Ectodermal cell (in vitro differentiated cells): ENCODE data around the gene USP28.

Source experiments
- H3K27ac ChIP-seq: 2 replicates; pipeline ENCODE4 v1.7.0; 2013; ENCODE audit warnings: mild to moderate bottlenecking, low read depth, low read length; ENCODE audit not compliant: insufficient read depth, poor library complexity, severe bottlenecking
- H3K27me3 ChIP-seq: 2 replicates; pipeline ENCODE4 v1.7.0; 2013; ENCODE audit warnings: mild to moderate bottlenecking, low read length; ENCODE audit not compliant: insufficient read depth, control insufficient read depth, poor library complexity, severe bottlenecking
- H3K36me3 ChIP-seq: one replicate; pipeline ENCODE4 v1.7.0; 2013; ENCODE audit warnings: low read length; ENCODE audit not compliant: control insufficient read depth, insufficient read depth
- H3K4me1 ChIP-seq: one replicate; pipeline ENCODE4 v1.7.0; 2013; ENCODE audit warnings: low read length; ENCODE audit not compliant: control insufficient read depth, insufficient read depth
- H3K4me3 ChIP-seq: 2 replicates; pipeline ENCODE4 v1.7.0; 2013; ENCODE audit warnings: low read depth, low read length, control low read depth; ENCODE audit not compliant: insufficient read depth
- H3K9me3 ChIP-seq: 2 replicates; pipeline ENCODE4 v1.7.0; 2013; ENCODE audit warnings: mild to moderate bottlenecking, low read length, moderate library complexity; ENCODE audit not compliant: control insufficient read depth
- WGBS, 2 experiments: methylation state at CpG; one replicate each; pipeline ENCODE4 v1.1.7; 2013; ENCODE audit warnings: missing lambda C conversion rate in 2 of 2; 5-methylcytosine and 5-hydroxymethylcytosine counted together

The USP28 gene

DNA sequence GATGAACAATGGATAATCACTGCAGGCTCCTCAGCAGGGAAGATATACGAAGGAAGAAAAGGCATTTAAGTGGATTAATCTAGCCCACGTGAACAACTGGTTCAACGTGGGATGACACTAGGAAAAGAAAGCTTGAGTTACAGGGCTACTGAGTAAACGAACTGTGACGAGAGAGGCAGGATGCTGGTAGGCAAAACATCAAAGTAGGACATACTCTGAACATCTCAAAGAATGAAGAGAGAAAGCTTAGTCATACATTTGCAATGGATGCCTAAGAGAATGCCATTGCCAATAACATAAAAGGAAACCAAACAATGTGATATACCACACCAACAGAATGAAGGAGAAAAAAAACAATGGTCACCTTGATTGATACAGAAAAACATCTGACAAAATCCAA lies 12.9 kb downstream of the USP28 start:
- peaks cover 8% of the 10 kb centered on the region for H3K4me1 ChIP-seq
- H3K4me3 ChIP-seq = no peak overlapping the region
- peak overlapping the region; percentile 40 for H3K27ac ChIP-seq
- WGBS, 2 experiments = 9 to 11% methylated on average over 5 of the region's 5 CpGs
- no peaks in the 10 kb centered on the region for H3K9me3 ChIP-seq
- no peaks in the 10 kb centered on the region for H3K27me3 ChIP-seq
- H3K36me3 ChIP-seq = no peaks in the 10 kb centered on the region

- no peak overlapping the region for H3K27ac ChIP-seq
- H3K36me3 ChIP-seq = no peaks in the 10 kb centered on the region
- no peak overlapping the region for H3K4me3 ChIP-seq
- no peaks in the 10 kb centered on the region for H3K9me3 ChIP-seq
- no peaks in the 10 kb centered on the region for H3K27me3 ChIP-seq
- H3K4me1 ChIP-seq = peaks cover 8% of the 10 kb centered on the region
These were observed 15.7 kb downstream of the USP28 start for GRCh38 chr11:113859665-113860064.

GRCh38 chr11:113856966-113857759 lies 18.2 kb downstream of the USP28 start:
- Histone ChIP-seq H3K9me3 (no peaks in the 10 kb centered on the region), H3K27ac (no peak overlapping the region), H3K4me3 (no peak overlapping the region), H3K4me1 (peaks cover 1% of the 10 kb centered on the region), H3K27me3 (no peaks in the 10 kb centered on the region), H3K36me3 (no peaks in the 10 kb centered on the region)
- 88 to 91% methylated on average over 4 of the region's 5 CpGs for WGBS, 2 experiments

GRCh38 chr11:113855803-113856202 lies 19.6 kb downstream of the USP28 start:
- H3K27me3 ChIP-seq = no peaks in the 10 kb centered on the region
- H3K9me3 ChIP-seq = no peaks in the 10 kb centered on the region
- no peak overlapping the region for H3K27ac ChIP-seq
- H3K36me3 ChIP-seq = no peaks in the 10 kb centered on the region
- WGBS, 2 experiments = 84 to 86% methylated on average over 5 to 6 of the region's 6 CpGs
- H3K4me3 ChIP-seq = no peak overlapping the region
- no peaks in the 10 kb centered on the region for H3K4me1 ChIP-seq

- Histone ChIP-seq H3K27ac (no peak overlapping the region), H3K27me3 (no peaks in the 10 kb centered on the region), H3K36me3 (no peaks in the 10 kb centered on the region), H3K9me3 (no peaks in the 10 kb centered on the region), H3K4me3 (no peak overlapping the region), H3K4me1 (no peaks in the 10 kb centered on the region)
- WGBS, 2 experiments = 78 to 88% methylated on average over 5 of the region's 5 CpGs
These were observed 25.2 kb downstream of the USP28 start for GRCh38 chr11:113850188-113850587.

DNA sequence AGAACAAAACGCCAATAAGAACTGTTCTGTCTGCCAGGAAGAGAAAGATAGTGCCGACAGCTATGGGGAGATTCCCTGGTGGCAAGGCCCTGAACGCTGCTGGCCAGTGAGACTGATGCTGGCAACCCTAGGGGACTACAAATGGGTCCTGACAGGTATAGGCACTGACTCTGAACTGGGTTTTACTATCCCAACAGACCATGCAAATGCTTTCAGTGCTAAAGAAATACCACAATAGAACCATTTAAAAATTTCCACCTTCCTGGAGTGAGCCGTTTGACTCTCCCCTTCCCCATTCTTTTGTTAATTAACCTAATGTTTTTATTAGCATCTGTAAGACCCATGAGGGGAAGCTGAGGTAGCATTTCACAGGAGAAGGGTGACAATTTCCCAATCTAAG lies 25.7 kb downstream of the USP28 start:
- Histone ChIP-seq H3K27me3 (no peaks in the 10 kb centered on the region), H3K4me3 (no peak overlapping the region), H3K27ac (no peak overlapping the region), H3K9me3 (no peaks in the 10 kb centered on the region), H3K4me1 (no peaks in the 10 kb centered on the region), H3K36me3 (no peaks in the 10 kb centered on the region)
- WGBS, 2 experiments = 13 to 15% methylated on average over 3 to 4 of the region's 4 CpGs

DNA sequence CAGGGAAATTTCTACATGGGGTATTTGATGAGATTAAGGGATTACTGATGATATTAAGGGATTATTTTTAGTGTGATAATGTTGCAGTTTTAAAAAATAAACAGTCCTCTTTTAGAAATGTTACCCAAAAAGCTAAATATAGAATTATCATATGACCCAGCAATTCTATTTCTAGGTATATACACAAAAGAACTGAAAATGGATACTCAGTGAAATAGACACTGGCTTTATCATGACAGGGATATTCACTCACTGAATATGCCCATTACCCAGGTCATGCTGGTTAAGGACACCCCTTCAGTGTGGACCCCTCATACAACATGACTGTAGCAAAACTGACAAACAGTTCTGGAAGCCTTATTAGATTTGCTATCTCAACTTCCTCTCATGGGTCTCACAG lies 27.8 kb downstream of the USP28 start:
- Histone ChIP-seq H3K27ac (no peak overlapping the region), H3K9me3 (no peaks in the 10 kb centered on the region), H3K4me3 (no peak overlapping the region), H3K27me3 (no peaks in the 10 kb centered on the region), H3K36me3 (no peaks in the 10 kb centered on the region), H3K4me1 (no peaks in the 10 kb centered on the region)

- WGBS, 2 experiments = 96 to 100% methylated on average over 3 to 5 of the region's 6 CpGs
- Histone ChIP-seq H3K4me3 (no peak overlapping the region), H3K9me3 (no peaks in the 10 kb centered on the region), H3K36me3 (no peaks in the 10 kb centered on the region), H3K27me3 (no peaks in the 10 kb centered on the region), H3K4me1 (no peaks in the 10 kb centered on the region), H3K27ac (no peak overlapping the region)
These were observed 28.3 kb downstream of the USP28 start for GRCh38 chr11:113847111-113847510.

DNA sequence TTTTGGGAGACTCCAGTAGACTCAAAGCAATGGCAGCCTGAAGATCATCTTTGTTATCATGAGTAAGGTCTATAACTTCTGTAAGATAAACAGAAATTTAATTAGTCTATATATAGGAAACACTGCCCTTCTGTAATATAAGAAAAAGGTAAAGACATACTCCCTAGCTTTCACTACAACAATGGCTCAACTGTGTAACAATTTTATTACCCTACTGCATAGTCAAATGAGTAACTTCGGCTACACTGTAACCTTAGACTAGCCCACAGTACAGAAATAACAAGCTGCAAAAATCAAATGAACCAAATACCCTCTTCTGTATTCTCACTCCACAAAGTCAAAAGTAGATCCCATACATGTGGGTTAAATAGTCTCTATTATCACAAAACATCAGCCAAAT lies 33.7 kb downstream of the USP28 start:
- Histone ChIP-seq H3K4me1 (no peaks in the 10 kb centered on the region), H3K27me3 (no peaks in the 10 kb centered on the region), H3K36me3 (no peaks in the 10 kb centered on the region), H3K9me3 (no peaks in the 10 kb centered on the region), H3K4me3 (no peak overlapping the region), H3K27ac (no peak overlapping the region)
- WGBS, 2 experiments = 88 to 100% methylated on average over 1 of the region's 1 CpG

DNA sequence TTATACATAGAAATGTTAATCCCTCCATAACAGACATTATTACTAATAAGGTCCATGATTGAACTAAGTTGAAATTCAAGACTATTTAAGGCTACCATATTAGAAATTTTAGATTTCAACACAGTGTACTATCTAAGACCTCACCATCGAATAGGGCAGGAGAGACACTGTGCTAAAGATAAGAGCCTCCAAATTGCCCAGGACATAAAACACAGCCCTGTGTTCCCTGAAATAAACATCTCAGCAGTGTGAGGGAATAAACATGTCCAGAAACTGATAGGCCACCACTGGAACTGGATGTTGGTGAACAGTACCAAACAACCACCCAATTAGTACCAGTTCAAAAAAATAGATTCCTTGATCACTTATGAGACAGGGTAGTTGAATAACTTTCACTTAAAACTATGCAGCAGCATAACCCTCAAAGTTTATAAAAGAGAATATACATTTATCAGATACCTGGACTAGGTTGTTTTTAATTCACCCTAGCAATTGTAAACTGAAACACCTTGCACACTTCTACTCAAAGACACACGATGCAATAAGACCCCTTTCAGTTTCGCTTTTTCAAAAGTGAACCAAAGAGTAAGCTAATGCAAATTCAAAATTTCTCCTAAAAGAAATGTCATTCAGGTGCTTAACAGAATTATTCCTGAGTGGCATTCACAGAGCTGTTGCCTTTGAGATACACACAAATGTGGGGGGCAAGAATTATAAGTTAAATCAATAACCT lies 34.3 kb downstream of the USP28 start:
- H3K27me3 ChIP-seq = no peaks in the 10 kb centered on the region
- H3K36me3 ChIP-seq = no peaks in the 10 kb centered on the region
- no peak overlapping the region for H3K4me3 ChIP-seq
- H3K9me3 ChIP-seq = no peaks in the 10 kb centered on the region
- WGBS, 2 experiments = 98 to 99% methylated on average over 3 of the region's 3 CpGs
- H3K27ac ChIP-seq = no peak overlapping the region
- no peaks in the 10 kb centered on the region for H3K4me1 ChIP-seq
